Measurements from ENCODE around the gene BOD1.
A peak's percentile ranks its signal among the peaks of the same experiment; 100 is the strongest.

Gene BOD1

DNA sequence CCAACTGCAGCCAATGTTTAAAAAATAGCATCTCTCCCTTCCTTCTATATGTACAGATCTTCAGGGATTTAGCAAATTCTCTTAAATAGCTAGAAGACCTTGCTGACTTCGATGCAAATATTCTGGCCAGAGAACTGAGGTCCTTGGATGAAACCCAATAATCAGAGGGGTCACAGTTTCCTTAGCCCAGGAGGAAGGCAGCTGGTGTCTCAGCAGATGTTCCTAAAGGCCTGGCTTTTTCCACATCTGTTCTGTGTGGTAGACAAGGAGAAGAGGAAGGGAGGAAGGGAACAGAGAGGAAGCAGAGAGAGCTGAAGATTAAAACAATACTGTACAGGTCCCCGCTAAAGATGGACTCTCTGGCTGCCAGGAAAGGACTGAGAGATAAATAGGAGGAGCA lies 33.1 kb downstream of the BOD1 start:
- no peak for DNase-seq (ENCODE audit: extremely low read depth, low read depth)
- TF ChIP-seq, protein P1, sequence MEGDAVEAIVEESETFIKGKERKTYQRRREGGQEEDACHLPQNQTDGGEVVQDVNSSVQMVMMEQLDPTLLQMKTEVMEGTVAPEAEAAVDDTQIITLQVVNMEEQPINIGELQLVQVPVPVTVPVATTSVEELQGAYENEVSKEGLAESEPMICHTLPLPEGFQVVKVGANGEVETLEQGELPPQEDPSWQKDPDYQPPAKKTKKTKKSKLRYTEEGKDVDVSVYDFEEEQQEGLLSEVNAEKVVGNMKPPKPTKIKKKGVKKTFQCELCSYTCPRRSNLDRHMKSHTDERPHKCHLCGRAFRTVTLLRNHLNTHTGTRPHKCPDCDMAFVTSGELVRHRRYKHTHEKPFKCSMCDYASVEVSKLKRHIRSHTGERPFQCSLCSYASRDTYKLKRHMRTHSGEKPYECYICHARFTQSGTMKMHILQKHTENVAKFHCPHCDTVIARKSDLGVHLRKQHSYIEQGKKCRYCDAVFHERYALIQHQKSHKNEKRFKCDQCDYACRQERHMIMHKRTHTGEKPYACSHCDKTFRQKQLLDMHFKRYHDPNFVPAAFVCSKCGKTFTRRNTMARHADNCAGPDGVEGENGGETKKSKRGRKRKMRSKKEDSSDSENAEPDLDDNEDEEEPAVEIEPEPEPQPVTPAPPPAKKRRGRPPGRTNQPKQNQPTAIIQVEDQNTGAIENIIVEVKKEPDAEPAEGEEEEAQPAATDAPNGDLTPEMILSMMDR (IDR thresholded peaks at IDR 0.05; ENCODE audit: low read depth, low read length), result no peak

DNA sequence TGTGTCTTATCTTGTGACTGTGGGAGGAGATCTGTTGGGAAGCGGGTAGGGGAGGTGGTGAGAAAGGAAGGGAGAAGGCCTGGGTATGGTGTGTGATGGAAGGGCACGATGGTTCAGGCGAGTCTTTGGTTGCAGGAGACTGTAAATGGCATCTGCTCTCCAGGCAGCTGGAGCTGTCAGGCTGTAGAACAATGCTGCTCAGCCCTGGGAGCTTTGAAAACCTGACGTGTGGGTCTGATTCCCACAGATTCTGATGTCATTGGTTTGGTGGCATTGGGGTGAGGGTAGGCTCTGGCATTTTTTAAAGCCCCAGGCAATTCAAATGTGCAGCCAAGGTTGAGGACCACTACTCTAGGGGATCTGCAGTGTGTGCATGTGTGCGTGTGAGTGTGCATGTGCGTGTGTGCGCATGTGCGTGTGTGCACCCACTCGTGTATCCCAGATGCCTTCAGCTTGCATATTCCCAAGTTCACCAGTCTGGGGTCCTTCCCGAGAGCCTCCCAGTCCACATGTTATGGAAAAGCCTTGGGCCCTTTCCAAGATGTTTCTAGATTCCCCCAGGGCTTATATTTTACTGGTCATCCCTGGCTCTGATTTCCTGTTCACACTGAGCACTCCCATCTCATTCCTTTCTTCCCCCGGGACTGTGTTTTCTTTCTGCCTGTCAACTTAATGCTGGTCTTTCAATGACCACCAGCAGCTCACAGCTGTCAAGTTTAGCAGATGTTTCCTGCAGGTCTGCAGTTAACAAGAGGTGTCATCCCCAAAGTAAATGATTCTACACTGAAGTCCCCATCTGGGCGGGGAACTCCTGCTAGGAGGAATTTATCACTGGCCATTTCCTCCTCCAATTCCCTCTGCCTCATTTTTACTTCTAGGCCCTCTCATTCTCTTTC lies 34.0 kb downstream of the BOD1 start:
- TF ChIP-seq, protein P1 (IDR thresholded peaks at IDR 0.05; ENCODE audit: low read depth, low read length), result no peak
- DNase-seq (ENCODE audit: extremely low read depth, low read depth), result no peak

DNA sequence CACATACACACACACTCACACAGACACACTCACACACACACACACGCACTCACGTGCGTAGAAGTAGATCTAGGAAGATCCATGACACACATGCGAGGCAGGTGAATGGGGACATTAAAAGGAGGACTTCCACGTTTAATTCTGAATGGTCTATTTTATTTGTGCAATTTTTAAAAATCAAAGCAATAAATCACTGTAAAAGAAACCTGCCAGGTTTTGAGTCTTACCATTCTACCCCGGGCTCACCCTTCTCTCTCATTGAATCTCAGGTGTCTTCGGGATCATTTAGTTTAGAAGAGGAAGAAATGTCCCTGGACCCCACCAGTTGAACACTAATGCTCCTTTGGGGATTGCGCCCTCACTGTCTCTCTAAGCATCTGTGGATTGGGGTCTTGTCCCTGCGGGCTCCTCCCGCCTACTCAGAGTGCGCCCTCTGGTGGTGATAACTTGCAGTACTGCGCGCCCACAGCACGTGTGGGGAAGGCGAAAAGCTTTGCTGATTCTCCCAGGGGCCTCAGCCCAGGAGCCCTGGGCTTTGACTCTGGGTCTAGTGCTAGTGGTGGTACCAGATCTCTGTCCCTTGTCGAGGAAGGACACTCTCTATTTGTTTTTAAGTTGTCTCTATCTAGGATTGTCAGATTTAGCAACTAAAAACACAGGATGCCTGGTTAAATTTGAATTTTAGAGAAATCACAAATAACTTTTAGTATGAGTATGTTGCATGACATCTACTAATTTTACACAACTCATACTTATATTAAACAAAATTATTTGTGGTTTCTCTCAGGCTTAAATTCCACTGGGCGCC lies 34.8 kb downstream of the BOD1 start:
- TF ChIP-seq, protein P1 (IDR thresholded peaks at IDR 0.05; ENCODE audit: low read depth, low read length), result peak; percentile 58
- DNase-seq (ENCODE audit: extremely low read depth, low read depth), result no peak

DNA sequence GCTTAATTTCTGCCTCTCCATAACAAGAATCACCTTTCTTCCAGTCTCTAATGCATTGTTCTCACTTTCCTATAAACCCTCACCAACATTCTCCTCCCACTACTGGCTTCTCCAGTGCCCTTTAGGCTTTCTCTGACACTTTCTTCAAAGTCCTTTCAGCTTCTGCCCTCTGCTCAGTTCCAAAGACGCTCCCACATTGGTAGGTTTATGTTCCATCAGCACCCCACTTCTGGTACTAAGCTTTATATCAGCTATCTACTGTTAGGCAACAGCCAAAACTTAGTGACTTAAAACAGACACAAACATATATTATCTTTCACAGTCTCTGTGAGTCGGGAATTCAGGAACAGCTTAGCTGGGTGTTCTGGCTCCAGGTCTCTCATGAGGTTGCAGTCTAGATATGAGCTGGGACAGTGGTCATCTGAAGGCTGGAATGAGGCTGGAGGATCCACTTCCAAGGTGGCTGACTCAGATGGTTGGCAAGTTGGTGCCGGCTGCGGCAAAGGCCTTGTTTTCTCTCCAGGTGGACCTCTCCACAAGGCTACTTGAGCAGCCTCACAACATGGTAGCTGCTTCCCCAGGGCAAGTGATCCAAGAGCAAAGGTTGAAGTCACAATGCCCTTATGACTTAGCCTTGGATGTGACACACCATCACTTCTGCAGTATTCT lies 37.4 kb downstream of the BOD1 start:
- TF ChIP-seq, protein P1 (IDR thresholded peaks at IDR 0.05; ENCODE audit: low read depth, low read length), result no peak
- DNase-seq (ENCODE audit: extremely low read depth, low read depth), result no peak

DNA sequence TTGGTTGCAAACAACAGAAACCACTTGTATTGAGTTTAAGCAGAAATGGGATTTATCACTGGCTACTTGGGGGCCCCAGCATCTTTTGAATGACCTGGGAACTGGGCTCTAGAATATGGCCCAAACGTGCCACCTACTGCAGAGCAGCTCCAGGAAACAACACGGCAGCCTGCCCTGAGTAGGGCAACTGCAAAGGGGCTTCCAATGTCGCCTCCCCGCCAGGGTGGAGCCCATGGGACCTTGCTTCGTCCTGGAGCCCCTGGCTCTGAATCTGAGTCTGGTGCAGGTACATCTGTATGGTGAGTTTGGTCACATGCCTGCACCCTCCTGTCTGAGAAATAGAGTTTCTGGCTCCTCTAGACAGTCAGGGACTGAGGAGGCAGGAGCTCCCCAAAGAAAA lies 38.6 kb downstream of the BOD1 start:
- TF ChIP-seq, protein P1 (IDR thresholded peaks at IDR 0.05; ENCODE audit: low read depth, low read length), result no peak
- no peak for DNase-seq (ENCODE audit: extremely low read depth, low read depth)

DNA sequence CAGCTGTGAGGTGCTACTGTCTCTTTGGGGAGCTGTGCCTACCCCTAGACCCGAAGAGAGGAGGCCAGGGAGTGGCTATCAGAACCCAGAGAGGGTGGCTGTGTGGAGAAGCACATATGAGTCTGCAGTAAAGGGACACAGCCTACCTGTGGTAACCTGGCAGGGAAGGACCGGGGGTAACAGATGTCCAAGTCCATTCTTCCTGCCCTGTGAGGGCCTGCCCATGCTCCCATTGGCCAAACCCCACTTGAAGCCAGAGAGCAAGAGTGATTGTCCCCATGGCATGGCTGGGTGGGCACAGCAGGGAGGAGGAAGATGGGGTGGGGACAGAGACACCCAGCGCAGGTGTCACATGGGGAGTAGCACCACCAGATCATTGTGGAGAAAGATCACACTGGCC lies 39.3 kb downstream of the BOD1 start:
- DNase-seq (ENCODE audit: extremely low read depth, low read depth), result no peak
- TF ChIP-seq, protein P1 (IDR thresholded peaks at IDR 0.05; ENCODE audit: low read depth, low read length), result no peak

Measured in AG09319 (cell line).